GM19193 (cell line): ENCODE measurements around the gene GART.

Experiments used
- POLR2A ChIP-seq: IDR thresholded peaks from 4 replicates; pipeline ENCODE4 v1.6.1; 2011; ENCODE audit not compliant: insufficient read depth, insufficient read length; ENCODE audit errors: extremely low read depth

The GART gene

DNA sequence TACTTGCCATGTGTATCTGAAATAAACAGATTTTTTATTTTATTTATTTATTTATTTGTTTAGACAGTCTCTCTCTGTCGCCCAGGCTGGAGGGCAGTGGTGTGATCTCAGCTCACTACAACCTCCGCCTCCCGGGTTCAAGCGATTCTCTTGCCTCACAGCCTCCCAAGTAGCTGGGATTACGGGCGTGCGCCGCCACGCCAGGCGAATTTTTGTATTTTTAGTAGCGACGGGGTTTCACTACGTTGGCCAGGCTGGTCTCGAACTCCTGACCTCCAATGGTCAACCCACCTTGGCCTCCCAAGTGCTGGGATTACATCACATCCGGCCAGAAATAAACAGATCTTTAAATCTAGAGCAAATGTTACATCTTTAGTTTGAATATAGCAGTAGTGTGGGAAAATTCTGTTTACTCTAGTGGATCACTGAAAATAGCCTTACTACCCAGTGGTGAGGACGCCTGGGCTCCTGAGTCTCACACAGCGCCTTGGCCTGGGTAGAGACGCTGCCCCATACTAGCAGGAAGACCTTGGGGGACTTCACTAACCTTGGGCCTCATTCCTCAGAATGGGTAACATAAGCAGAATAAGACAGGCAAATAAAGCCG, 709 bp downstream of the GART start:
- no peak for TF ChIP-seq POLR2A

DNA sequence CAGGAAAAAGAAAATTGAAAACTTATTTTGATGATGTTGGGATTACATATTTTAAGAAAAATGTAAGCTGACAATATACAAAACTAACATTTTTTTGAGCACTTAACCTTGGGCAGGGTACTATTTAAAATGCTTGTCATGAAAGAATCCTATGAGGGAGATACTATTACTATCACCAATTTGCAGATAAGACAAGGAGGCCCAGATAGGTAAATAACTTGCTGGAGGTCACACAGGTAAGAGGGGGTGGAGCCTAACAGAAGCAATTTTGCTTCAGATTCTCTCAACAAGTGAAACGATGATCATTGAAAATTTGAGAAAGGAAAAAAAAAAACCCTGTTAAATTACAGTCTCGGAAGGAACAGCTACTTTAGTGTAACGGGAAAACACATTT, 1.2 kb downstream of the GART start:
- TF ChIP-seq POLR2A = no peak

DNA sequence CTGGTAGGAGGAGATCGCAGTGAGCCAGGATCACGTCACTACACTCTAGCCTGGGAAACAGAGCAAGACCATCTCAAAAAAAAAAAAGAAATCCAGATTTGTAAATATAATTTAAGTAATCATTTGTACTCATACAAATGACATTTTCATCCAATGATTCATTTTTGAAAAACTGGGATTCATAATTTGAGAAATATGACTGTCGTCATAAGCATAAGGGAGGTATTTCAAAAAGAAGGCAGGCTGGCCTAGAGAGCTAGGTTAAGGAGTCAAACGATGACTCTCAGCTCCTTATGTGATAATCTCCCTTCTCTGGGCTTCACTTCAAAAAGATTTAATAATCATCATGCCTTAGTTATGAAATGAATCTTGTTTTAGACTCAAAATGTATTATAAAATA, 2.3 kb downstream of the GART start:
- no peak for TF ChIP-seq POLR2A

DNA sequence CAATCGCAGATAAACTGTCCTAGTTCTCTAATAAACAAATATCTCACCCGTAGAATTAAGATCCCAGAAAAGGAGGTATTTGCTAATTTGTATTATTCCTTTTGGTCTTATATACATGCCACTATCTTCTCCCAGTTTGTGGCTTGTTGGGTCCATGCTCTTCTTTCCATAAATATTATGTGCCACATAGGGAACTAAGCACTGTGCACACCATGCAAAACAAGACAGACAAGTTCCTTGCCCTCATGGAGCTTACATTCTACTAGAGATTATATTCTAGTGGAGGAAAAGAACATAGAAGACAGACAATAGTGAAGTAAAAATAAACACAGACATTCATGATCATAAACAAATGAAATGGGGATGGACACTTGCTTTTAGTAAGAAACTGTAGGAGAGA, 4.7 kb downstream of the GART start:
- TF ChIP-seq POLR2A = no peak

DNA sequence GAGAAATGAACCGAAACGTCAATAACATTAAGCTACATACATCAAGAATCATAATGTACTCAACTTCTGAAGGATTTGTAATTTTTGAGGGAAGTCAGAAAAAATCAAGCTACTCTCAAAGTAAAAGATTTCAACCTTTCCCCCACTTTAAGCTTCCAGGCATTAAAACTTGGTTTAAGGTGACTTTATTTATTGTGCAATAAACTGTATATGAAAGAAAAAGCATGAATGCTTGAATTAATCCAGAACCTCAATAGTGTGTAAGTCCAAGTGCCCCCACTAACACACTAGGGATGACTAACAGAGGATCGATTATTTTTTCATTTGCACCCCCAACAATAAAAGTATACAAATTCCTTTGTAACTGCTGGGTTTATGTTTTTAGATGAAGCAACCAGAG, 10.9 kb downstream of the GART start:
- no peak for TF ChIP-seq POLR2A

DNA sequence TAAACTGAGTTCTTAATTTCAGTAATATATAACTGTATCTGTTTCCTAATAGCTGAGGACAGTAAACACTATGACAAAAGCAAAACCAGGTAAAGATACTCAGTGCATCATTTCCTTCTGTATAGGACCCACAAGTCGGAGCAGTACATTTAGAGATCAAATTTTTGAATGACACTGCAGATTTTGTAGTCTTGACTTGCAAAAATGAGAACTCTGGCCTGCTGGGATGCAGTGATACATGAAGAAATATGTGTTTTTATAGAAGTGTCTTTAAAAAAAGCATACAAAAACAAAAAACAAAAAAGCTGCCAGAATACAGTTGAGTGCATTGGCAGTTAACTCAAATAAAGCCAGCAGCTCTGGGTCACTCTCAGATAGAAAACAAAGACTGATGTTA, 19.0 kb downstream of the GART start:
- no peak for TF ChIP-seq POLR2A

DNA sequence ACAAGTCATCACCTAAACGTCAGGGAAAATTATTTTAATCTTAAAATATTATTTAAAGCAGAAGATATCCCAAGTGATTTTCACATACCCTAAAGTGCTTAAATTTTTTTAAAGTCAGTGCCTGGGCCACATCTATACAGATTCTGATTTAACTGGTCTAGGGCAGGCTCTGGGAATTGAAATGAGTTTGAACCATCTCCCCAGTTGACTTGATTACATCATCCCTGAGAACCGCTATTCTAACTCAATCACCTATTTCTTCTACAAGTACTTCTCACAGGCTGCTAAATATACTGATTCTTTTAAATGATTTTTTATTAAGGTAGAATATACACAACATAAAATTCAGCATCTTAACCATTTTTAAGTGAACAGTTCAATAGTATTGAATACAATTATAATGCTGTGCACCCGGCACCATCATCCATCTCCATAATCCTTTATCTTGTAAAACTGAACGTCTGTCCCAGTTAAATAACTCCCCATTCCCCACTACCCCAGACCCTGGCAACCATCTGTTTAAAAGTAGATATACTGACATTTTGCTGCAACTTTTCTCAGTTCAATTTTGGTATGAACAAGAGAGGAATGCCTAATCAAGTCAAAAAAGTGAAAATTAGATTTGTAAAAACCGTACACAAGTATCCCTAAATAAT, 19.5 kb downstream of the GART start:
- TF ChIP-seq POLR2A = no peak

DNA sequence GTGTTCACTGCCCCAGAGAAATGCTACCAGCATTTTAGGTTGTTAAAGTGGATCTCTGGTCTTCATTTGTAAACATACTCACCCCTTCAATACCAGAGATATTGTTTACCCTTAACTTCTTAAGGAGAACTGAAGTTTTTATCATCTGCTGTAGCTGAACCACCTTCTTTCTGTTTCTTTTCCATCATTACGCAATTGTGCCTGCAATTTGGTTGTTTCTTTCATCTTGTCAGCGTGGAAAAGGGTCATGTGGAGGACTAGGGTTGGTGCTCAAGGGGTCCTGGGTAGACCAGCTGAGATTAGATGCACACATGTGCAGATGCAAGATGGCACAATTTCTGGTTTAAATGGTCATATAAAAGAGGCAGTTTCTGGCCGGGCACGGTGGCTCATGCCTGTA, 23.0 kb downstream of the GART start:
- no peak for TF ChIP-seq POLR2A

DNA sequence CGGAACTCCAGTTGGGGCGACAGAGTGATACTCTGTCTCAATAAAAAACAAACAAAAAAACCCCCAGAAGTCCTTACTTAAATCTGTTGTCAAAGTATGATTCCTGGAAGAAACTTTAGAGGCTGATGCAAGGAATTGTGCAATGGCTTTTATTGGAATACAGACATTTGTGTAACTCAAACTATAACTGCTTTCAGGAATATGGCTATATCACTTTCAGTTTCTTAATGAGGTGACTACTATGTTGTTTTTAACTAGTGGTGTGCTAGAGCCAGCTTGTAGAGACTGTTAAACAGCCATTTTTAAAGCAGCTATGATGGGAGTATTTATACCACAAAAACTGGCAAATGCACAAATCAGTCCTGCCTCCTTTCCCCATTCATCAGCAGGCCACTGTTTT, 27.7 kb downstream of the GART start:
- TF ChIP-seq POLR2A = no peak

DNA sequence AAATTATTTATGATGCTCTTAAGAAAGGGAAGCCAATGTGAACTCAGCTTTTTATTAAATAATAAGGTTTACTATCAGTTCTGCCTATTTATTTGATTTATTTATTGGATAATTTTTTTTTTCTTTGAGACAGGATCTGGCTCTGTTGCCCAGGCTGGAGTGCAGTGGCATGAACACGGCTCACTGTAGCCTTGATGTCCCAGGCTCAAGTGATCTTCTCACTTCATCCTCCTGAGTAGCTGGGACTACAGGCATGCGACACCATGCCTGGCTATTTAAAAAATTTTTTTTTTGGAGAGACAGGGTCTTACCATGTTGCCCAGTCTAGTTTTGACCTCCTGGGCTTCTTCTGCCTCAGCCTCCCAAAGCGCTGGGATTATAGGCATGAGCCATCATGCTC, 29.4 kb downstream of the GART start:
- no peak for TF ChIP-seq POLR2A

DNA sequence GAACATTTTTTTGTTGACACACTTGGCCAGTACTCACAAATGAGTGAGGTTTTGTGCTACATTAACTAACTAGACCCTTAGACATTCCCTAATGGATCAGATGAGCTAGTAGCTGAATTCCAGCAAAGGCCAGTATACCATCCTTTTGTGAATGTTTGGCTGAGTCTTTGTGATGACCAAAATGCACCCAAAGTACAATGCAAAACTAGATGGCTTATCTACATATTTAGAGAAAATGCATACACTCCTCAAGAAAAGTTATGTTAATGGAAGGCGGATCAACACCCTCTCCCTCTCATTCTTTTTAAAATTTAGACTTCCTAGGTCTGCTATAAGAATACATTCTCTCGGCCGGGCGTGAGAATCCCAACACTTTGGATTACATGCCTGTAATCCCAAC, 30.3 kb downstream of the GART start:
- TF ChIP-seq POLR2A = no peak

DNA sequence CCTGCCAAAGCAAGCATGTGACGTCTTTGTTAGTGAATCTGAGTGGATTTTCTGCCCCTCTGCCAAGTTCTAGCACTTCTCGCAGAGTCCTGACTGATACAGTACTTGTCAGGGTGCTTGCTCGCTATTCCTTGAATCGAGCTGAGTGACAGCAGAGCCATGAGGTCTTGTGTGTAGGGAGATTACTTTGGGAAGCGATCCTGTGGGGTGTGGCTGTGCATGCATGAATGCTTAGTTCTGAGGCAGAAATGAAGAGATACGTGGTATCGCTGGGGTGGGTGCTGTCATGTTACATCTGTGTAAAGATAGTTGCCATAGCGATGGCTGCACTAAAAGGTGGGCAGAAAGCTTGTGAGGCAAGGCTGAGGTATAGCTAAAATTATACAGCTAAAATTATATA, 31.1 kb downstream of the GART start:
- no peak for TF ChIP-seq POLR2A

DNA sequence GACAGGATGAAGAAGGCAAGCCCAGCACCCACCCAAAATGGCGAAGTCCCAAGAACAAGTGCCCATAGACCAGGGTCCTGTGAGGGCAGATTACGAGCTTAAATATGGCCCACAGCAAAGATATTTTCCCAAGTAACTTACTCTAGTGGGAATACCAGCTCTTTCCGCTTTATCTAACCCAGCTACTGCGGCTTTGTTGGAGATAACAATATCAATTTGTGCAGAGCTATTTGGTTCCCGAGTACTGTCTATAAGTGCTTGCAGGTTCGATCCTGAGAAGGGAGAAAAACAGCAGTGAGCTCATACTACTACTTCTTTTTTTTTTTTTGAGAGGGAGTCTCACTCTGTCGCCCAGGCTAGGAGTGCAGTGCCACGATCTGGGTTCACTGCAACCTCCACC, 36.1 kb downstream of the GART start:
- TF ChIP-seq POLR2A = no peak

DNA sequence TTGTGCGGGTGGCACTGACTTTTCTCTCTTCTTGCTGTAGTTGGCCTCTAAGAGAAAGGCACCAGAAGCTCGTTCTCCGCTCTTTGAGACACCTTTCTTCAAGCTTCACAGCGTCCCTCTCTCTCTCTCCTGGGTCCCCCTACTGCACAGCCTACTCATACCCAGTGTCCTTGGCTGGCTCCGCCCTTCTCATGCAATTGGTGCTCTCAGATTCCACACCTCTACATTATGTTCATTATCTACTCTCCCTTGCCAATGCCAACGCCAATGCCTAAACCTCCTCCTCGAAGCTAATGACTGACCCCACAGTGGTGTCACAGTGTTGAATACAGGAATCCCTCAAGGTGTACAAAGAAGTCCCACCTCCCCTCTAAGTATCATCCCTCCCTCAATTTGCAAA, 45.6 kb downstream of the GART start:
- TF ChIP-seq POLR2A = no peak

DNA sequence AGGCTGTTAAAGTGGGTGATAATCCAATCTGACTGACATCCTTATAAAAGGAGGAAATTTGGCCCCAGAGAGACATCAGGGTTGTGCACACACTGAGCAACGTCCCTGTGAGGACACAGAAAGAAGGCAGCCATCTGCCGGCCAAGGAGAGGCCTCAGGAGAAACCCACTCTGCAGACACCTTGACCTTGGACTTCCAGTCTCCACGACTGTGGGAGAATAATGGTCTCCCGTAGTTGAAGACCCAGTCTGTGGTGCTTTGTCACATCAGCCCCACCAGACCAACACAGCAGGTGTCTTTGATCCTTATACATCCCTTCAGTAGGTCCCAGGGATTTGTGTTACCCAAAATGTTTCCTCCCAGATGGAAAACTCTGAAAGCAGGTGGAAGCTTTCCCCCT, 46.2 kb downstream of the GART start:
- no peak for TF ChIP-seq POLR2A

DNA sequence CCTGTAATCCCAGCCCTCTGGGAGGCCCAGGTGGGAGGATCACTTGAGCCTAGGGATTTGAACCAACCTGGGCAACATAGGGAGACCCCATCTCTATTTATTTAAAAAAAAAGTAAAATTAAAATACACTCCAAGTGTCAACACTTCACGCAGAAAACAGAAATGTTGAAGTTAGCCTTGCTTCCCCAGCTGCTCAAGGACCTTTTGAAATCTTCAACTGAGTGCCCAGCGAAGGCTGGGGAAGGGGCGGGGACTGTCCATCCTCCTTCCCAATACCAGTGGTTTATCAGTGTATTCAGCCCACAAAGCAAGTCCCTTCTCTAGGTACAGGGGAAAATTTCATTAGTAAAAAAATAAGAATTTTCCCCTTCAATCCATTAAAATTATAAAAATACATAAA, 48.2 kb downstream of the GART start:
- no peak for TF ChIP-seq POLR2A

DNA sequence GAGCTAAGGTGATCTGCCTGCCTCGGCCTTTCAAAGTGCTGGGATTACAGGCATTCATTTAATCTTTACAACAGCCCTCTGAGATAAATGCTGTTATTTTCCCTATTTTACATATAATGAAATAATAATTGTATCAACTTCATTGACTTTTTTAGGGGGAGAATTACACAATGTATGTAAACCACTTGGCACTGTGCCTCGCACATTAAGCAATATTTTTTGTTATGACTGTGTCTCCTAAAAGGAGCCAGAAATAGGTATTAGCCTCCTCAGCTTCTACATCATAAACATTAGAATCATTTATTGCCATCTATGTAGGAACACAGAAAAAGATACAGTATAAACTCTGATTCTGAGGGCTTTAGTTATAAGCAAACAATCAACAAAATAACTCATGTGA, 49.3 kb downstream of the GART start:
- no peak for TF ChIP-seq POLR2A
